Neural cell (in vitro differentiated cells): ENCODE data around the gene NAE1. TPM values are rescaled to one million over a fixed set of nuclear protein-coding genes. Genes with fewer than 3 reads are reported as not detected.

Experiments
- H2AFZ ChIP-seq: fragments of 200-600, 300-800 bp; sonication (generic), shearing (Covaris generic); 2 replicates; pipeline ENCODE4 v1.6.0; 2014; ENCODE audit warnings: low read depth, mild to moderate bottlenecking, antibody characterized with exemption, low read length, moderate library complexity
- H3F3A ChIP-seq: fragments of 200-600 bp; shearing (Covaris generic); 2 replicates; pipeline ENCODE4 v1.6.1; 2016; ENCODE audit warnings: mild to moderate bottlenecking, moderate library complexity, mixed read lengths, antibody characterized with exemption, low read length; ENCODE audit not compliant: insufficient read depth, poor library complexity, severe bottlenecking
- H3K27ac ChIP-seq: fragments of 200-600, 300-800 bp; sonication (generic), shearing (Covaris generic); 2 replicates; pipeline ENCODE4 v1.5.1; 2014; ENCODE audit warnings: mild to moderate bottlenecking, low read length, moderate library complexity
- H3K27me3 ChIP-seq: fragments of 300-800, 200-600 bp; sonication (generic), shearing (Covaris generic); 2 replicates; pipeline ENCODE4 v1.6.0; 2014; ENCODE audit warnings: mild to moderate bottlenecking, low read depth, low read length, moderate library complexity; ENCODE audit not compliant: insufficient read depth
- H3K36me3 ChIP-seq: fragments of 300-800, 200-600 bp; sonication (generic), shearing (Covaris generic); 2 replicates; pipeline ENCODE4 v1.5.1; 2014; ENCODE audit warnings: mild to moderate bottlenecking, antibody characterized with exemption, low read length, moderate library complexity; ENCODE audit not compliant: insufficient read depth
- H3K4me2 ChIP-seq: fragments of 300-800, 200-600 bp; sonication (generic), shearing (Covaris generic); 2 replicates; pipeline ENCODE4 v1.6.0; 2014; ENCODE audit warnings: mild to moderate bottlenecking, low read length
- H3K4me3 ChIP-seq: fragments of 300-800, 200-600 bp; sonication (generic), shearing (Covaris generic); 2 replicates; pipeline ENCODE4 v1.5.1; 2014; ENCODE audit warnings: mild to moderate bottlenecking, low read length, moderate library complexity
- H3K79me2 ChIP-seq: fragments of 200-600 bp; shearing (Covaris generic); replicated peaks from 2 replicates; pipeline ENCODE4 v1.6.0; 2014; ENCODE audit warnings: mild to moderate bottlenecking, low read length, moderate library complexity; ENCODE audit not compliant: insufficient read depth
- H3K9ac ChIP-seq: fragments of 300-800, 200-600 bp; sonication (generic), shearing (Covaris generic); 2 replicates; pipeline ENCODE4 v1.6.1; 2016; ENCODE audit warnings: mild to moderate bottlenecking, low read length, mixed read lengths
- H3K9me2 ChIP-seq: fragments of 200-600 bp; shearing (Covaris generic); 2 replicates; pipeline ENCODE4 v1.6.1; 2016; ENCODE audit warnings: mild to moderate bottlenecking, low read length, mixed read lengths; ENCODE audit not compliant: insufficient read depth
- H3K9me3 ChIP-seq: fragments of 200-600, 300-800 bp; sonication (generic), shearing (Covaris generic); 2 replicates; pipeline ENCODE4 v1.6.1; 2016; ENCODE audit warnings: mild to moderate bottlenecking, mixed run types, low read length, moderate library complexity, mixed read lengths
- H4K20me1 ChIP-seq: fragments of 200-600 bp; shearing (Covaris generic); 2 replicates; pipeline ENCODE4 v1.6.1; 2016; ENCODE audit warnings: mild to moderate bottlenecking, mixed run types; ENCODE audit not compliant: insufficient read depth
- CTCF ChIP-seq: fragments of 450-650 bp; IDR thresholded peaks from 2 replicates; pipeline ENCODE4 v1.5.1; 2014; ENCODE audit warnings: antibody characterized with exemption, mild to moderate bottlenecking, moderate library complexity; ENCODE audit not compliant: poor library complexity, severe bottlenecking
- EP300 ChIP-seq: fragments of 450-650 bp; conservative IDR thresholded peaks from 2 replicates; pipeline ENCODE4 v1.6.1; 2014; ENCODE audit warnings: antibody characterized with exemption, mild to moderate bottlenecking, moderate library complexity; ENCODE audit not compliant: poor library complexity, severe bottlenecking
- EZH2 ChIP-seq: fragments of 200-600, 300-800 bp; shearing (Covaris generic), sonication (generic); IDR thresholded peaks from 2 replicates; pipeline ENCODE4 v1.6.1; 2014; ENCODE audit warnings: antibody characterized with exemption, low read length, borderline replicate concordance, mild to moderate bottlenecking; ENCODE audit not compliant: insufficient read depth, poor library complexity, severe bottlenecking
- MXI1 ChIP-seq: fragments of 450-650 bp; conservative IDR thresholded peaks from 2 replicates; pipeline ENCODE4 v1.6.1; 2014; ENCODE audit warnings: antibody characterized with exemption, mild to moderate bottlenecking; ENCODE audit not compliant: poor library complexity, severe bottlenecking
- POLR2AphosphoS5 ChIP-seq: IDR thresholded peaks from 2 replicates; pipeline ENCODE4 v1.6.1; 2012
- RAD21 ChIP-seq: fragments of 450-650 bp; conservative IDR thresholded peaks from 2 replicates; pipeline ENCODE4 v1.6.1; 2014; ENCODE audit warnings: antibody characterized with exemption, mild to moderate bottlenecking, moderate library complexity
- REST ChIP-seq: IDR thresholded peaks from 2 replicates; pipeline ENCODE4 v1.6.1; 2012; ENCODE audit warnings: borderline replicate concordance
- SMC3 ChIP-seq: fragments of 450-650 bp; conservative IDR thresholded peaks from 2 replicates; pipeline ENCODE4 v1.6.1; 2014; ENCODE audit warnings: antibody characterized with exemption, mild to moderate bottlenecking, moderate library complexity; ENCODE audit not compliant: poor library complexity
- TAF1 ChIP-seq: IDR thresholded peaks from 2 replicates; pipeline ENCODE4 v1.6.1; 2012; ENCODE audit warnings: low read depth
- polyA minus RNA-seq: library from RNA; depleted of rRNA, polyadenylated mRNA; stranded (reverse); fragments of >200 nt; gene quantifications from 2 replicates; pipeline ENCODE4 v1.2.3, GENCODE V29; 2014
- polyA plus RNA-seq: library from polyadenylated mRNA; depleted of rRNA; stranded (reverse); fragments of >200 nt; gene quantifications from 2 replicates; pipeline ENCODE4 v1.2.3, GENCODE V29; 2014

Gene NAE1
- polyA plus RNA-seq (209 and 227 TPM in 2 replicates), polyA minus RNA-seq (128 and 138 TPM in 2 replicates)

- TF ChIP-seq EP300: peak; percentile 24
- no peak for TF ChIP-seq EZH2
- TF ChIP-seq POLR2AphosphoS5: peak; percentile 97
- TF ChIP-seq RAD21: peak; percentile 62
- TF ChIP-seq REST: peak; percentile 74
- TF ChIP-seq MXI1: peak; percentile 86
- peak; percentile 72 for TF ChIP-seq TAF1
- TF ChIP-seq CTCF: peak; percentile 100
- peak; percentile 76 for TF ChIP-seq SMC3
- H3K4me2 ChIP-seq: peak within 1 kb of the TSS; percentile 69
- no peaks in the 10 kb centered on the region for H3K9me3 ChIP-seq
- H3K27ac ChIP-seq: peak within 1 kb of the TSS; percentile 82
- no peaks in the 10 kb centered on the region for H4K20me1 ChIP-seq
- H3K79me2 ChIP-seq: peaks cover 27% of the 10 kb centered on the region
- peak within 1 kb of the TSS; percentile 89 for H3K9ac ChIP-seq
- H3F3A ChIP-seq: no peaks in the 10 kb centered on the region
- no peaks in the 10 kb centered on the region for H3K36me3 ChIP-seq
- no peaks in the 10 kb centered on the region for H3K27me3 ChIP-seq
- H3K4me3 ChIP-seq: peak within 1 kb of the TSS; percentile 80
- peak within 1 kb of the TSS; percentile 73 for H2AFZ ChIP-seq
- no peaks in the 10 kb centered on the region for H3K9me2 ChIP-seq
Observed at GRCh38 chr16:66830422-66831404, at the start of gene NAE1. TSS of gene NAE1 (minus strand) at chr16:66830976. CDS start at chr16:66830899, 77 bp downstream.

GRCh38 chr16:66878067-66878466 is 47.3 kb upstream of the NAE1 start:
- Histone ChIP-seq H3K79me2 (no peaks in the 10 kb centered on the region), H3K27ac (no peak overlapping the region), H3K9me3 (no peaks in the 10 kb centered on the region), H3K4me3 (no peak overlapping the region), H4K20me1 (no peaks in the 10 kb centered on the region), H3K36me3 (no peaks in the 10 kb centered on the region), H3F3A (no peaks in the 10 kb centered on the region), H2AFZ (no peak overlapping the region), H3K9ac (no peak overlapping the region), H3K27me3 (no peaks in the 10 kb centered on the region), H3K4me2 (no peak overlapping the region), H3K9me2 (no peaks in the 10 kb centered on the region)
- no peak for TF ChIP-seq EZH2
- no peak for TF ChIP-seq REST
- no peak for TF ChIP-seq RAD21
- TF ChIP-seq POLR2AphosphoS5: no peak
- TF ChIP-seq TAF1: no peak
- TF ChIP-seq MXI1: no peak
- no peak for TF ChIP-seq SMC3
- TF ChIP-seq EP300: no peak
